DMS53 treated with DMSO at 0.1 percent for 48 hours (cell line): Measurements from ENCODE around the gene EIF2AK3.
A peak's percentile ranks its signal among the peaks of the same experiment; 100 is the strongest.
"Not testable (repeated sequence)": the region's sequence is repeated elsewhere in the genome, so short reads cannot be mapped to it uniquely, and the experiment has no call there.

Experiments used
- DNase-seq: peaks from one replicate; lab custom pipeline; 2025; ENCODE audit not compliant: unreplicated experiment; lab: John Stamatoyannopoulos, UW

The EIF2AK3 gene

GRCh38 chr2:88637464-88637863 is 10.2 kb upstream of the EIF2AK3 start:
- no peak for DNase-seq

DNA sequence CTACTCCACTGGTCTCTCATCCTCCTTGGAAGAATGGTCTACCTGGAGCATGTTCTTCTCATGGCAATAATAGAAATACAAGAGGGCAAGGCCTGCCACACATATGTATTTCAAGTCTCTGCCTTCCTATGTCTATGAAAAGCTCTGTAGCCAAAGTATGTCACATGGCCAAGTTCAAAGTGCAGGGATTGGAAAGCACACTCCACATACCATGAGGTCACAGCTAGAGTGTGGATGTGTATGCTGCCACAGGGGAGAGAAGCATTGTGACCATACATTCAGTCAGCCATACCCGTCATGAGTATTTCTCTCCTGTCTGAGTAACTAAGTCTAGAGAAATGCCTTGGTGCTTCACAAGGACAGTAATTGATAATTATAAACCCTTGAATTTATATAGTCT is 8.8 kb upstream of the EIF2AK3 start:
- DNase-seq: no peak

DNA sequence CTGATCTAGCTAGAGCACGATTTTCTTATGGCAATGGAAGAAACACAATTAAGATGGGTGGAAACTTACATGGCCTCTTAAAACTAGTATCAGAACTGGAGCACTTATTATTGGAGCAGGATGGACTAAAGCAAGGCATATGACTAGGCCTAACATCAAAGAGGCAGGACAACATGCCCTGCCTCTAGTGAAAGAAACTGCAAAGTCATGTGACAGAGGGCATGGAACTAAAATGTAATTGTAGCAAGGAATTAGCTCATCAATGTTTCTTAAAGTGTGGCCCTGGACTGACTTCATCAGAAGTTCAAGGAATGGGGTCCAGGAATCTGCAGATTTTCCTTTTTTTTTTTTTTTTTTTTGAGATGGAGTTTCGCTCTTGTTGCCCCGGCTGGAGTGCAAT is 5.3 kb upstream of the EIF2AK3 start:
- no peak for DNase-seq

DNA sequence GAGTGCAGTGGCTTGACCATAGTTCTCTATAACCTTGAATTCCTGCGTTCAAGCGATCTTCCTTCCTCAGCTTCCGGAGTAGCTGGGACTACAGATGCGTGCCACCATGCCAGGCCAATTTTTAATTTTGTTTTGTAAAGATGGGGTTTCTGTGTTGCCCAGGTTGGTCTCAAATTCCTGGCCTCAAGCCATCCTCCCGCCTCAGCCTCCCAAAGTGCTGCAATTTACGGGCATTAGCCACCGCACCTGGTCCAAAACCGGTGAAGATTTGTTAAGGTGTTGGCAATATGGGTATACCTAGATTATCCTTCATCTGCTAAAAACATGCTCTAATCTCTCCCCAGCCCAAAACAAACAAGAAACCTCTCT is 1.3 kb upstream of the EIF2AK3 start:
- DNase-seq: no peak

DNA sequence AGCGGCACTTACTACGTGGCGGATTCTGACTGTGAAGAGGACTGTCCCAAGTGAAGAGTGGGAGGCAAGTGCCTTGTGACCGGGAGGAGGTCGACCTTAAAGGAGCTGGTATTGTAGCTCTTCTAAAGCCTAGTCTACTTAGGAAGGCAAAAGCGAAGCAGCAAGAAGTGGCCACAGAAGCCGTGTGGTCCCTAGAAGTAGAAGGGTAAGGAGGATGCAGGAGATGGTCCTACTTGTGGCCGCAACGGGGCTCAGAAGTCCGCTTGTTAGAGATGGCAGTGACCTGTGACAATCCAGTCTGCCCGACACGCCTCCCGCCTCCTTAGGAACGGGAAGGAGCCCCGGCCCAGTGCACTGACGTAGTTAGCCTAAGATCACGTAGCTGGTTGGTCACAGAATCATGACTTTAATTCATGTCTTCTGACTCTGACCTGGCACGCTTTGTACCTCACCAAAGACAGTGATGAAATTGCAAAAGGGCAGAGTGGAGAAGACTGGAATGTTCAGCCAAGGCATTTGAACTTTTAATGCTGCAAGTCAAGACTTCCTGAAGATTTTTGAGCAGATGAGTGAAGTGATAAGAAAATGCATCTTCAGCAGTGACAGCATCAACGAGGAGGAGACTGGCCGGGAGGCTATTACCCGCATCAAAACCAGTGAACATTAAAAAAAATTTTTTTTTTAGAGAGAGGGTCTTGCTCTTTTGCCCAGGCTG is 749 bp upstream of the EIF2AK3 start:
- peak; percentile 96 for DNase-seq

- no peak for DNase-seq
Measured at GRCh38 chr2:88626171-88627054, 851 bp downstream of the EIF2AK3 start.

DNA sequence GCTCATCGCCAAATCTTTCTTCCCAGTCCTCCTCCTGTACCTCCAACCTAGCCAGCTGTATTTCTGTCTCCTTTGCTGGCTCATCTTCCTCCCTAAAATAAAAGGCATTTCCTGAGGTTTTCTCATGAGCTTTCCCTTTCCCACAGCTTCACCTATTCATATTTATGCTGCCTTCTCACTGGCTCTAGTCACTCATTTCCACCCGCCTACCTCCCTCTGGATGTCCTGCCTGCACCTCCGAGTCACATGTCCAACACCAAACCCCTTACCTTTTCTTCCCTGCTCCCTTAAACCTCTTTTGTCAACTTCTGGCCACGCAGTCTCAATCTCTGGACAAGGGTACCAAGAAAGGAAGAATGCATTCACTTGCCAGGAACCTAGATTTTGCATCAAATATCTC is 2.8 kb downstream of the EIF2AK3 start:
- no peak for DNase-seq

GRCh38 chr2:88623831-88624465 is 3.3 kb downstream of the EIF2AK3 start:
- not testable (repeated sequence) for DNase-seq

- DNase-seq: no peak
Measured at GRCh38 chr2:88622307-88622706, 5.0 kb downstream of the EIF2AK3 start.

GRCh38 chr2:88621432-88621831 is 5.8 kb downstream of the EIF2AK3 start:
- no peak for DNase-seq

DNA sequence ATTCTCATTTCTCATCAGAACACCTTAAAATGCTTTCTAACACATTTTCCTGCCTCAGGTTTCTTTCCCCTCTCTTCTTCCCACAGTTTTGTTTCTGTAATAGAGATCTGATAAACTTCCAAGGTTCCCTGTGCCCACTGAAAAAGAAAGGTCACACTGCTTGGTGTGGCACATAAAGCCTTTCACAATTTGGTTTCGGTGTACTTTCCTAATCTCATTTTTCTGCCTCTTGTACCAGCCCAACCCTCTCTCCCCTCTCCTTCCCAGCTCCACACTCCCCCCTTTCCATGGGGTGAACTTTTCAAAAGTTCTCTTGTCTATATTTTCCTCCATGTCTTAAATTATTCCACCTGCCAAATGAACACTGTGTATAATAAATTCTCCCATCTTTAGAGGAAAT is 7.2 kb downstream of the EIF2AK3 start:
- DNase-seq: no peak

DNA sequence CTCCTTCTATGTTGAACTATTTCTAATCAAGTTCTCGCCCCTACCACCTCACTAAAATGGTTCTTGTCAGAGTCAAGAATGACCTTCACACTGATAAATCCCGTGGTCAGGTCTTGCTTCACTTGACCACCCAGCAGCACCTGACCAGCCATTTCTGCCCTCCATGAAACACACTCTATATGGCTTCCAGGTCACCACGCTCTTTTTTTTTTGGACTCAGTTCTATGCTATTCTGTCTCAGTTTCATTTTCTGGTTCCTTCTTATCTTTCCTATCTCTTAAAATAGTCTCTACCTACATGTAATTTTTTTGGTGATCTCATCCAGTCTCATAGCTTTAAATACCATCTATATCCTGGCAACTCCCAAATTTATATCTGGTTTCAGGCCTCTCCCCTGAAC is 11.4 kb downstream of the EIF2AK3 start:
- DNase-seq: no peak

DNA sequence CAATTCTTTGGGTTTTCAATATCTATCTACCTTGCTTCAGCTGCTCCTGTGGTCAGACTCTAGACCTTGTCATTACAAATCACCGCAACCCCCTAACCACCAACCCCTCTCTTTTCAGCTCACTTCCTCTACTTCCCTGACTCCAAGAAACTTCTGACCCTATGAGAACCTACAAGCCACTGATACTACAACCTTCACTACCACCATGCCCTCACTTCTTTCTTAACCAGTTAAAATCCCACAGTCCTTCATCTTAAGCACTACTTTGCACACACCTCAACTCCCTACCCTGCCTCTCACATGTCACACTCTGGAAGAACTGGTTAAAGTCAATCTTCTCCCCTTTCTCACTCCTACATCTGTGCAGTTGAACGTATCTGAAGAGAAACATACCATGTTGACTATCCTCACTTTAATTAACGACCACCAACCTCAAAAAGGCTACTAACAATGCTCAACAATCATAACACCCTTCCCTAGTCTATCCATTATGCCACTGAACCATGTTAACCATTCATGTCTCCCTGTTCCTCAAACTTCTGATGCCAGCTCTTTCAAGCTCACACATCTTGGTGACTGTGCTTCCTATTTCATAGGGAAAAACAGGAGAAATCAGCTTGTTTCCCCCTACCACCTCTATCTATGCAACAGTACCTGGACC is 12.6 kb downstream of the EIF2AK3 start:
- no peak for DNase-seq

DNA sequence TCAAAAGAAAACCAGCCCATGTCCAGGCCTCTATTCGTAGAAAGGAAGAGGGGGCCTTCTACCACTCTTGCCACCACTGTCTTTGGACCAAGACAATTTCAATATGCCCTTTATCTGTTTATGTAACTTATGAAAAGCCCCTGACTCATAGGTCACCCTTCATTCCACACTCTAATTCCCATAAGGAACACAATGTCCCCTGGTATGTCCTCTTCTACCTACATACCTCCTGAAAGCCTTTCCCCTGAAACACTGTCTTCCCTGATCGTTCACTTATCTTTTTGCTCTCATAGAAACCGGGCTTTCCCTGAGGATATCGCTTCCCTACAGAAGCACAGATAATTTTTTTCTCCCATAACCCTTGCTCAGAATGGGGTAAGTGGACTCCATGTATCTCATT is 13.3 kb downstream of the EIF2AK3 start:
- DNase-seq: no peak

DNA sequence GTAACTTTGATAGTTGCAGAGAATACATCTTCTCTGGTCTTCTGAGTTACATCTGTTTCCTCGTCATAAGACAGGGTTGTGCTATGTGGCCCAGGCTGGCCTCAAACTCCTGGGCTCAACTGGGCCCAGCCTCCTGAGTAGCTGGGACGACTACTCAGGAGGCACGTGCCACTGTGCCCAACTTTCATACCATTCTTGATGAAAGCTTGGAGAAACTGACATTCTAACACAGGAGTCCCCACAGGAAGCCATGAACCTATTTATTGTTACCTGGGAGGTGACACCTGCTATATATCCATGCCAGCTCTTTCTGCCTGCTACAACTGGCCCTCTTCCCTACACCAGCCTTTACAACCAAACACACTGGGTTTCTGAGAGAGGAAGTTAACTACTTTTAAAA is 19.1 kb downstream of the EIF2AK3 start:
- no peak for DNase-seq

DNA sequence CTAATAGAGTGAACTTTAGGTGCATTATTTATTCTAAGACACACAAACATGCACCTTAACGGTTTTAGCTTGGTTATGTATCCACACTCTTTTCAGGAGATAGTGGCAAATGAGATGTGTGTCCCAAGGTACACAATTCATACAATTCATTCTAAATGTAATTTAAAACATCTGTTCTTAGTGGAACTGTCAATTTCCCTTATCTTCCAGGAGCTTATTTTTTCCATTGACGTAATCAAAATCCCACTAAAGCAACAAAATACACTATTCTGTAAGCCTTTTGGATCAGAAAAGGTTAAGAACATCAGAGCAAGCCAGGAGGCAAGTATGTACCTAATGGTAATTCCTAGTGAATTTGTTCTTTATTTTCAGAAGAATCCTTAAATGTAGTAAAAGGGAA is 19.8 kb downstream of the EIF2AK3 start:
- DNase-seq: no peak

- no peak for DNase-seq
Measured at GRCh38 chr2:88606371-88607030, 20.8 kb downstream of the EIF2AK3 start.

GRCh38 chr2:88603146-88603545 is 24.1 kb downstream of the EIF2AK3 start:
- DNase-seq: no peak

GRCh38 chr2:88602022-88602421 is 25.2 kb downstream of the EIF2AK3 start:
- no peak for DNase-seq

- DNase-seq: peak; percentile 15
Measured at GRCh38 chr2:88601286-88601685, 26.0 kb downstream of the EIF2AK3 start.

DNA sequence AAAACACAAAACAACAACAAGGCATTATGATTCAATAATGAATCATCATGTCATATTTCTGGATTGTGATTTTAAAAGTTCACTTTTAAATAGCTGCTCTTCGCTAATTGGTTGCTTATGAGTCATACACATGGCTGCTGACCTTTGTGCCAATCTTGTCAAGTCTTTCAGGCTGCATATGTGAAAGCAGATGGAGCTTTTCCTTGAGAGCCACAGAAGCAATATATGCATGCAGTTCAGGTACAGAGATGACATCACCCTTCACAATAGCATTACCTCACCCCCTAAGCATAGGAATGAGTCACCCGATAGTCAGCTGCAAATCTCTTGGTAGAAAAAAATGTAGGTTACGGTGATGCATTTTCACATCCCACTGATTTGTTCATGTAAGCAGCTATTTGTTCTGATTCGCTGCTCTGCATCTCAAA is 27.2 kb downstream of the EIF2AK3 start:
- DNase-seq: peak; percentile 100
